Urinary bladder (tissue), 4 donors: ENCODE data around the gene KCNAB2. TPM values are rescaled to one million over a fixed set of nuclear protein-coding genes. Genes with fewer than 3 reads are reported as not detected.

Experiments used
- DNase-seq: peaks from one replicate; pipeline ENCODE4 v3.0.0-alpha.2; 2015; ENCODE audit errors: extremely low spot score
- H3K27ac ChIP-seq: one replicate; pipeline ENCODE4 v1.5.1; 2013; ENCODE audit warnings: low read depth, mild to moderate bottlenecking, moderate library complexity
- H3K36me3 ChIP-seq: one replicate; pipeline ENCODE4 v1.6.1; 2013; ENCODE audit warnings: mild to moderate bottlenecking, moderate library complexity; ENCODE audit not compliant: insufficient read depth
- H3K4me1 ChIP-seq: one replicate; pipeline ENCODE4 v1.6.1; 2013; ENCODE audit warnings: mild to moderate bottlenecking, moderate library complexity; ENCODE audit not compliant: insufficient read depth
- H3K4me3 ChIP-seq: one replicate; pipeline ENCODE4 v1.5.1; 2013; ENCODE audit warnings: low read depth, low read length
- WGBS: extraction: QIAGEN DNeasy Blood & Tissue Kit; methylation state at CpG from one replicate; pipeline ENCODE4 v1.1.7; 2013; 5-methylcytosine and 5-hydroxymethylcytosine counted together
- polyA plus RNA-seq: library from polyadenylated mRNA; stranded (reverse); fragments of 200-250 nt; gene quantifications from one replicate; pipeline ENCODE4 v1.2.3, GENCODE V29; 2013
- total RNA-seq: library from RNA; depleted of rRNA; stranded (reverse); fragments of >200 nt; gene quantifications from one replicate; pipeline ENCODE4 v1.2.3, GENCODE V29; 2014
- donor health status: healthy with polysubstance abuse.
- donor health status: healthy.

KCNAB2 gene
- total and polyA plus RNA-seq, 2 donors = 3.8 to 13.0 TPM

DNA sequence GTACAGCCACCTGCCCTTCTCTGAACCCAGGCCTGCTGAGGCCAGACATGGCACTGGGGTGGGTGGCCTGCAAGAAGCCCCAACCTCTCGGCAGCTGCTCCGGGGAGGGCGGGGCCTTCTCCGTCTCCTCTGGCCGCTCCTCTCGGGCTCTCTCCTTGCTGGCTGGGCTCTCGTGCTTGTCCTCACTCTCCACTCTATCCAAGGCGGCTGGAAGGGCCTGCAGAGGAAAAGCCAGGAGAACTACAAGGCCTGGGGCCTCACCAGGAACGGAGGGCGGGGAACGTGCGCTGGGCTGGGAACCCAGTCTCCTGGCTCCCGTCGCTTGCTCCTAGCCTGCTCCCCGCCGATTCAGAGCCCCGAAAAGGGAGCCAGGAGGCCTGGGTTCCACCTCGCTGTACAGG lies 75.3 kb downstream of the KCNAB2 start:
- Histone ChIP-seq H3K36me3 (no peaks in the 10 kb centered on the region), H3K4me1 (no peaks in the 10 kb centered on the region), H3K4me3 (no peak overlapping the region), H3K27ac (no peak overlapping the region)
- DNase-seq = no peak
- WGBS = 82% methylated on average over 18 of the region's 18 CpGs

GRCh38 chr1:6121651-6122370 lies 76.1 kb downstream of the KCNAB2 start:
- 92% methylated on average over 17 of the region's 17 CpGs for WGBS
- H3K4me3 ChIP-seq = no peak overlapping the region
- H3K27ac ChIP-seq = no peak overlapping the region
- DNase-seq = no peak
- H3K4me1 ChIP-seq = no peaks in the 10 kb centered on the region
- no peaks in the 10 kb centered on the region for H3K36me3 ChIP-seq

DNA sequence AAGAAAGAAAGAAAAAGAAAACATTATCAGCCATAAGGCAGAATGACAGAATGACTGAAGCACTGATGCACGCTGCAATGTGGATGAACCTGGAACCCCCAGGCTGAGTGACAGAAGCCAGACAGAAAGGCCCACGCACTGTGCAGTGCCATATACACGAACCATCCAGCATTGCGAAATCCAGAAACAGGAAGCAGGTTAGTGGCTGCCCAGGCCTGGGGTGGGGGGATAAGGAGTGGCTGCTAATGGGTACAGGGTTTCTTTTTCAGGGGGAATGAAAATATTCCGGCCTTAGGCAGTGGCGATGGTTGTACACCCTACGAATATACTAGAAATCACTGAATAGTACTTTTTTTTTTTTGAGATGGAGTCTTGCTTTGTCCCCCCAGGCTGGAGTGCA lies 77.4 kb downstream of the KCNAB2 start:
- H3K27ac ChIP-seq = no peak overlapping the region
- no peak overlapping the region for H3K4me3 ChIP-seq
- 79% methylated on average over 7 of the region's 7 CpGs for WGBS

DNA sequence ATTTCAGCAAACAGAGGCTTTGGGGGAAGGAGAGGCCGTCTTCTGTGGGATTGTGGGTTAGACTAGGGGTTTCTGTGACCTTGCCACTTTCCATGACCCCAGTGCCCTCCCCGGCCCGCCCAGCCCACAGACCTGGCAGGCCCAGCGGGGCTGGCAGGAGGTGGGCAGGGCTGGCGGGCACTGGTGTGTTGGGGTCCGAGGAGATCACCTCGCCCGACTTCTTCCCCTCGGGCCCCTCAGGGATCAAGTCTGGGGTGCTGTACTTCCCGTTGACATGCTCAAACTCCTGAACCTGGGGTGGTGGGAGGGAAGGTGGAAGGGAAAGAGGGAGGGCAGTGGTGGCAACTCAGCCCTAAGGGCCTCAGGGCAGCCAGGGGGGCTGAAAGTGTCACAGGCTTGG lies 78.1 kb downstream of the KCNAB2 start:
- no peaks in the 10 kb centered on the region for H3K4me1 ChIP-seq
- H3K36me3 ChIP-seq = no peaks in the 10 kb centered on the region
- no peak for DNase-seq
- H3K27ac ChIP-seq = no peak overlapping the region
- 77% methylated on average over 10 of the region's 10 CpGs for WGBS
- no peak overlapping the region for H3K4me3 ChIP-seq

More for the DNA sequence above, 77.4 kb downstream of the KCNAB2 start:
- DNase-seq = no peak
- no peaks in the 10 kb centered on the region for H3K4me1 ChIP-seq
- H3K36me3 ChIP-seq = no peaks in the 10 kb centered on the region

DNA sequence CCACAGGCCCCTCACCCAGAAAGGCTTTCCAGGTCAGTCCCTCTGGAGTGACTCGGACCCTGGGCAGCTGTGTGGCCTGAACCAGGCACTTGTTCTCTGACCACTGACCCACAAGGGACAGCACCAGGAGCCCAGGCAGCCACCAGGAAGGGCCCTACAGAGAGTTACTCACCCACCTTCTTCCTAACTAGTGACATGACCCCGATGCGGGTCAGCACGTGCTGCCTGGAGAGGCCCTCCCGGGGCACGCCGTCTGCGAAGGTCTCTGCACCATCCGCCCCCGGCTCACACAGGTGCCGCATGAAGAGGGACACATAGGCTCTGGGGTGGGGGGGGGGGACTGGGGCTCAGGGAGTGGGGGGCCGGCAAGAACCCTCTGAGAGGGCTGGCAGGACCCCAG lies 78.7 kb downstream of the KCNAB2 start:
- Histone ChIP-seq H3K27ac (no peak overlapping the region), H3K4me3 (no peak overlapping the region), H3K4me1 (no peaks in the 10 kb centered on the region), H3K36me3 (no peaks in the 10 kb centered on the region)
- no peak for DNase-seq
- WGBS = 85% methylated on average over 12 of the region's 12 CpGs

DNA sequence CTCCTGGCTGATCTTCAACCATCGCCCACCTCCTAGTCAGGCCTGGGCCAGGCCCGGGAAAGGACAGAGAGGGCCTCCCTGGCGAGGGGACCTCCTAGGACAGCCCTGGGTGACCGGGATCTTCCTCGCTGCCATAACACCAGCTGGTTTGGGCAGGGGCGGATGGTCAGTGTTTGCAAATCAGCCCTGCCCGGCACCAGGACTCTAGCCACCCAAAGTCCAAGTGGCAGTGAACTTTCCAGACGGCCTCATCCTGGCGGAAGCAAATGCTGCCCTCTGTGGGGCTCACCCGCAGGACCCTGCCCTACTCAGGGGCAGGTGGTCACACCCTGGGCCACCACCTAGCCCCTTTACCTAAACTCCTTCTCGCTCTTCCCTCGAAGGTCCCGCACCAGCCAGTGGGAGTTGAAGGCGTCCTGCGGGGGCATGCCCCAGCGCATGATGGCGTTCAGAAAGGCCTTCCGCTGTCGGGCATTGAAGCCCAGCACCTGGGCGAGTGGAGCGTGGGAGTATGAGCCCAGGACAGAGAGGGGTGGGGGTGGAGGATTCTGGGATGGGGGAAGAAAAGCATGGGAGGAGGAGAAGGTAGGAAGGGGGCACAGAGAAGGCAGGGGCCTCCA lies 79.2 kb downstream of the KCNAB2 start:
- Histone ChIP-seq H3K4me1 (no peaks in the 10 kb centered on the region), H3K4me3 (no peak overlapping the region), H3K36me3 (no peaks in the 10 kb centered on the region), H3K27ac (no peak overlapping the region)
- no peak for DNase-seq
- 89% methylated on average over 21 of the region's 21 CpGs for WGBS

DNA sequence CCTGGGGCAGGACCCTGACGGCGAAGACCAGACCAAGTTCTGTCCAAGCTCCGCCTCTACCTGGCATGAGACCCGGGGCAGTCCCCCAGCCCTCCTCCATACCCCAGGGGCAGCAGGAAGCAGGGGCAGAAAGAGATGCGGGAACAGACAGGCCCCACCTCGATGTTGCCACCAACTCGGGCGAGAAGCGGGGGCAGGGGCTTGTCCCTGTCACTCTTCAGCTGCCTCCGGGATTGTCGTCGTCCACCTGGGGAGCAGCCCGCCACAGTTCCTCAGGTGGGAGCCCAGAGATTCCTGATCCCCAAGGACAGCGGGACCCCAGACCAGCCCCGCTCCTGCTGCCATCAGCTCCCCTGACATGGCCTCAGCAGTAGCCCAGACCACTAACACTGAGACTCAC lies 79.7 kb downstream of the KCNAB2 start:
- DNase-seq = no peak
- H3K27ac ChIP-seq = no peak overlapping the region
- H3K4me3 ChIP-seq = no peak overlapping the region
- no peaks in the 10 kb centered on the region for H3K36me3 ChIP-seq
- WGBS = 69% methylated on average over 15 of the region's 15 CpGs
- no peaks in the 10 kb centered on the region for H3K4me1 ChIP-seq

DNA sequence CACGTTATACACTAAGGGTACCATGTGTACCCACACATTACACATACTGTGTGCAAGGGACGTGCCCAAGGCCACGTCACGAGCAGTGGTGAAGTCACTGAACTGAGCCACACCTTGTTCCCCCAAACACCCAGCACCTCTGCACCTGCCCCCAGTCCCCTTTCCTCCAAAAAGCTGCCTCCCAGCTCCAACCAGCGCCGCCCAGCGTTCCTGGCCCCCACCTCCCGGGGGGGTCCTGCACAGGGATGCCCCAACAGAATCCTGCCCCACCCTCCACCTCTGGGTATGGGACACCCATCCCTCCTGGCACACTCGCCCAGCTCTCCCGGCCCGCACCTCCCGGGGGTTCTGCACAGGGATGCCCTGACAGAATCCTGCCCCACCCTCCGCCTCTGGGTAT lies 80.3 kb downstream of the KCNAB2 start:
- no peaks in the 10 kb centered on the region for H3K4me1 ChIP-seq
- H3K36me3 ChIP-seq = no peaks in the 10 kb centered on the region
- no peak overlapping the region for H3K4me3 ChIP-seq
- no peak for DNase-seq
- WGBS = 83% methylated on average over 13 of the region's 13 CpGs
- H3K27ac ChIP-seq = no peak overlapping the region

DNA sequence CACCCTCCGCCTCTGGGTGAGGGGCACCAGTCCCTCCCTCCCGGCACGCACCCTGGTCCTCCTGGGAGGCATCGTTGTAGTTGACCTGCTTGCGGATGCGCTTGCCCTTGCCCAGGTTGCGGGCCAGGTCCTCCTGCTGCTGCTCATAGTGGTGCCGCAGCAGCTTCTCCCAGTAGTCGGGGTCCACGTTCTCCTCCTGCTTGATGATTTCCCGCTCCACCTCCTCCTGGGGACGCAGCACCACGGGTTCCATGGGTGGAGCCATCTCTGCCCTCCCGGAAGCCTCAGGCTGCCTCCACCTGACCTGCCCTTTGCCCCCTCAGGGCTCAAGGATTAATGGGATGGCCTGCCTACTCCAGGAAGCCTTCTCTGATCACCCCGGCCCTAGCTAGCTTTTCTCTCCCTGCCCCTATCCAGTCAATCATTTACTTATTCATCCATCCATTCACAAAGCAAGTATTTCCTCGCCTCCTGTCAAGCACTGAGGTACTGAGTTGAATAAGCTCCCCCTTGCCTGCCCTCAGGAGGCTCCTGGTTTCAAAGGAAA lies 80.9 kb downstream of the KCNAB2 start:
- DNase-seq = no peak
- H3K27ac ChIP-seq = no peak overlapping the region
- H3K36me3 ChIP-seq = no peaks in the 10 kb centered on the region
- H3K4me1 ChIP-seq = no peaks in the 10 kb centered on the region
- WGBS = 89% methylated on average over 16 of the region's 16 CpGs
- no peak overlapping the region for H3K4me3 ChIP-seq

DNA sequence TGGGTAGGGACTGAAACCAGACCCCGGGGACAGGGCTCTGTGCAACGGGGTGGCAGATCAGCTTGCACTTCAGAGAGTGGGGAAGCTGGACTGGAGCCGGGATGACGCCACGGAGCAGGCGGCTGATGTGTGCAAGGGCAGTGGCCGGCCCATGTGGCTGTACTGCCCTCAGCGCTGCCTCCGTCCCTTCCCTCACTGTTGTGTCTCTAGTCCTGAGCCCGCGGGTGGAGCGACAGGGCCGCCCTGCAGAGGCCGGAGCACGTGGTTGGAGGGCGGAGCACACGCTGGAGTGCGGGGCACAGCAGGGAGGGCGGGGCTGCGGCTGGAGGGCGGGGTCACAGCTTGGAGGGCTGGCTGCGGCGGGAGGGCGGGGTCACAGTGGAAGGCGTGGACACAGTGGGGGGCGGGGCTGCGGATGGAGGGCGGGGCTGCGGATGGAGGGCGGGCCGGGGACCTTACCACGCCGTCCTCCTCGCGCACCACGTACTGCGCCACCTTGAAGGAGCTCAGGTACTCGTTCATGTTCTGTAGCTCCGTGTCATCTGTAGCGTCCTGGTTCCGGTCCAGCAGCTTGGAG lies 82.0 kb downstream of the KCNAB2 start:
- Histone ChIP-seq H3K4me1 (no peaks in the 10 kb centered on the region), H3K36me3 (no peaks in the 10 kb centered on the region), H3K4me3 (no peak overlapping the region), H3K27ac (no peak overlapping the region)
- DNase-seq = no peak
- WGBS = 14% methylated on average over 41 of the region's 41 CpGs

DNA sequence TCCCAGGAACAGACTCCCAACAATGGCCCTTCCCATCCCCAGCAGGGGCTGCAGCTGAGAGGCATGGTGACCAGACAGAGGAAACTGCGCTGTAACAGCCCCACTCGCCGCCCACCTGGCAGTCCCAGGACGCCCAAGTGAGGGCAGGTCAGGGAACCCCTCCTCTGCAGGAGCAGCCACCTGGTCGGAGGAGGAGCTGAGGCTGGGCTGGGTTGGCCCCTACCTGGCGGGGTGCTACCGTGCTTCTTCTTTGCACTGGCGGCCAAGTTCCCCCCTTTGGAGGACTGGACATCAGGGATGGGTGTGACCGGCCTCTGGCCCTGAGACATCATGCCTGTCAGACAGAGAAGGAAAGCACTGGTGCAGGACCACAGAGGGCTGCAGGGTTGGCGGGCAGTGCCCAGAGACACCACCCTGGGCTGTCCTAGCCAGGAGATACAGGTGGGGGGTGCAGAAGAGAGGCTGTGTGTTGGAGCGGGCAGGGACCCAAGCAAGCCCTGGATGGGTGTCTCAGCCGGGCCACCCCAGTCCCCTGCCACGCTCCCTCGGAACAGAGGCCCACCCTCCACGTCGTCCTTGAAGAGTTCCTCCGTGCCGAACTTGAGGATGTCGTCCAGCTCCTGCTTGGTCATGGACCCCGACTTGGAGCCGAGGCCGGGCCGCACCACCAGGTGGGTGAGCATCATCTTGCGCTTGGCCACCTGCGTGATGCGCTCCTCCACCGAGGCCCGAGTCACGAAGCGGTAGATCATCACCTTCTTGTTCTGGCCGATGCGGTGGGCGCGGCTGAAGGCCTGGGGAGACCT lies 82.8 kb downstream of the KCNAB2 start:
- no peak for DNase-seq
- Histone ChIP-seq H3K36me3 (no peaks in the 10 kb centered on the region), H3K27ac (no peak overlapping the region), H3K4me3 (no peak overlapping the region), H3K4me1 (no peaks in the 10 kb centered on the region)
- WGBS = 93% methylated on average over 34 of the region's 34 CpGs

- WGBS = 86% methylated on average over 9 of the region's 9 CpGs
- DNase-seq = no peak
- H3K4me3 ChIP-seq = no peak overlapping the region
- no peaks in the 10 kb centered on the region for H3K36me3 ChIP-seq
- no peak overlapping the region for H3K27ac ChIP-seq
- no peaks in the 10 kb centered on the region for H3K4me1 ChIP-seq
Measured at GRCh38 chr1:6129313-6129712, 83.6 kb downstream of the KCNAB2 start.

DNA sequence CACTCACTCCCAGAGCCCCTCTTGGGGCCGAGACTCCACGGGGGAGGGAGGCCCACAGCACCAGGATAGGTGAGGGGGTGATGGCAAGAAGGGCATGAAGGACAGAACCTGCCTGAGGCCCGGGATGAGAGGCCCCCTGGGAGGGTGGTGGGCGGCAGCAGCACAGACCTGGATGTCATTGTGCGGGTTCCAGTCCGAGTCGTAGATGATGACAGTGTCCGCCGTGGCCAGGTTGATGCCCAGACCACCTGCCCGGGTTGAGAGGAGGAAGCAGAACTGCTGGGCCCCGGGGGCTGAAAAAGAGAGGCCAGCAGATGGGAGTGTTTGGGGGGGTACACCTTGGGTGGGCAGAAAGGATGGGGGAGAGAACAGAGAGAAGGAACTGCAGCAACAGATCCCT lies 84.3 kb downstream of the KCNAB2 start:
- WGBS = 83% methylated on average over 11 of the region's 11 CpGs
- no peaks in the 10 kb centered on the region for H3K36me3 ChIP-seq
- no peak for DNase-seq
- H3K27ac ChIP-seq = no peak overlapping the region
- H3K4me3 ChIP-seq = no peak overlapping the region
- H3K4me1 ChIP-seq = no peaks in the 10 kb centered on the region
